H9 (cell line): ENCODE data around the gene MKRN1. TPM values are rescaled to one million over a fixed set of nuclear protein-coding genes. Genes with fewer than 3 reads are reported as not detected.
A peak's percentile ranks its signal among the peaks of the same experiment; 100 is the strongest.

Experiments used
- DNase-seq: peaks from one replicate; pipeline ENCODE4 v3.0.0-alpha.2; 2017
- H2AFZ ChIP-seq: one replicate; pipeline ENCODE4 v1.6.1; 2013; ENCODE audit warnings: mild to moderate bottlenecking, low read length, control low read depth, moderate library complexity
- H2AK5ac ChIP-seq: 2 replicates; pipeline ENCODE4 v1.6.1; 2013; ENCODE audit warnings: low read length, control low read depth, mixed read lengths; ENCODE audit not compliant: insufficient read length
- H2BK120ac ChIP-seq: one replicate; pipeline ENCODE4 v1.6.1; 2013; ENCODE audit warnings: low read depth, mild to moderate bottlenecking, low read length, control low read depth, inconsistent platforms; ENCODE audit not compliant: poor library complexity, severe bottlenecking
- H2BK12ac ChIP-seq: 2 replicates; pipeline ENCODE4 v1.6.1; 2013; ENCODE audit warnings: low read length, control low read depth, mixed read lengths, low read depth; ENCODE audit not compliant: insufficient read length
- H2BK15ac ChIP-seq: 2 replicates; pipeline ENCODE4 v1.6.1; 2013; ENCODE audit warnings: low read depth, low read length, control low read depth
- H2BK20ac ChIP-seq: one replicate; pipeline ENCODE4 v1.6.1; 2013; ENCODE audit warnings: low read depth, mild to moderate bottlenecking, low read length, control low read depth, inconsistent platforms; ENCODE audit not compliant: poor library complexity, severe bottlenecking
- H2BK5ac ChIP-seq: 2 replicates; pipeline ENCODE4 v1.6.1; 2013; ENCODE audit warnings: low read length, control low read depth, mixed read lengths; ENCODE audit not compliant: insufficient read length
- H3K14ac ChIP-seq: 2 replicates; pipeline ENCODE4 v1.6.1; 2013; ENCODE audit warnings: low read length, control low read depth; ENCODE audit not compliant: insufficient read depth
- H3K18ac ChIP-seq: 2 replicates; pipeline ENCODE4 v1.6.1; 2013; ENCODE audit warnings: low read depth, mild to moderate bottlenecking, mixed read lengths, low read length, control low read depth; ENCODE audit not compliant: insufficient read length
- H3K23ac ChIP-seq: 2 replicates; pipeline ENCODE4 v1.6.1; 2013; ENCODE audit warnings: low read length, control low read depth, mixed read lengths, low read depth; ENCODE audit not compliant: insufficient read length
- H3K23me2 ChIP-seq: 2 replicates; pipeline ENCODE4 v1.6.1; 2013; ENCODE audit warnings: low read depth, mild to moderate bottlenecking, mixed read lengths, low read length, control low read depth; ENCODE audit not compliant: insufficient read length, poor library complexity, severe bottlenecking
- H3K27ac ChIP-seq: 2 replicates; pipeline ENCODE4 v1.5.1; 2013; ENCODE audit warnings: low read length, control low read depth, mixed read lengths, low read depth; ENCODE audit not compliant: insufficient read length
- H3K27me3 ChIP-seq: 2 replicates; pipeline ENCODE4 v1.6.1; 2013; ENCODE audit warnings: low read length, control low read depth, inconsistent platforms; ENCODE audit not compliant: insufficient read depth
- H3K4ac ChIP-seq: 2 replicates; pipeline ENCODE4 v1.6.1; 2013; ENCODE audit warnings: low read depth, mild to moderate bottlenecking, control low read depth, inconsistent platforms, low read length, moderate library complexity
- H3K4me1 ChIP-seq: 2 replicates; pipeline ENCODE4 v1.6.1; 2013; ENCODE audit warnings: low read length, control low read depth, inconsistent platforms; ENCODE audit not compliant: insufficient read depth
- H3K4me2 ChIP-seq: 2 replicates; pipeline ENCODE4 v1.6.1; 2013; ENCODE audit warnings: low read length, control low read depth, mixed read lengths; ENCODE audit not compliant: insufficient read length, insufficient read depth
- H3K56ac ChIP-seq: 2 replicates; pipeline ENCODE4 v1.6.1; 2013; ENCODE audit warnings: low read depth, mild to moderate bottlenecking, mixed read lengths, low read length, control low read depth; ENCODE audit not compliant: insufficient read length
- H3K79me1 ChIP-seq: 2 replicates; pipeline ENCODE4 v1.6.1; 2013; ENCODE audit warnings: low read depth, mild to moderate bottlenecking, moderate library complexity, low read length, control low read depth, inconsistent platforms; ENCODE audit not compliant: insufficient read depth, poor library complexity, severe bottlenecking
- H3K79me2 ChIP-seq: 2 replicates; pipeline ENCODE4 v1.6.1; 2013; ENCODE audit warnings: low read length, control low read depth, inconsistent platforms; ENCODE audit not compliant: insufficient read depth
- H3K9ac ChIP-seq: 2 replicates; pipeline ENCODE4 v1.6.1; 2013; ENCODE audit warnings: low read length, control low read depth, mixed read lengths; ENCODE audit not compliant: insufficient read length; ENCODE audit errors: extremely low read depth
- H3K9me3 ChIP-seq: one replicate; pipeline ENCODE4 v1.6.1; 2013; ENCODE audit warnings: low read depth, low read length, inconsistent platforms; ENCODE audit not compliant: control insufficient read depth
- H3T11ph ChIP-seq: one replicate; pipeline ENCODE4 v1.6.1; 2013; ENCODE audit warnings: mild to moderate bottlenecking, low read length, control low read depth, inconsistent platforms
- H4K20me1 ChIP-seq: one replicate; pipeline ENCODE4 v1.6.1; 2013; ENCODE audit not compliant: control insufficient read depth, insufficient read length, insufficient read depth
- H4K5ac ChIP-seq: 2 replicates; pipeline ENCODE4 v1.6.1; 2013; ENCODE audit warnings: low read depth, mild to moderate bottlenecking, mixed read lengths, low read length, control low read depth; ENCODE audit not compliant: insufficient read length
- H4K8ac ChIP-seq: replicated peaks from 2 replicates; pipeline ENCODE4 v1.6.1; 2013; ENCODE audit warnings: low read length, control low read depth, mixed read lengths, low read depth; ENCODE audit not compliant: insufficient read length
- H4K91ac ChIP-seq: 2 replicates; pipeline ENCODE4 v1.6.1; 2013; ENCODE audit warnings: low read depth, mild to moderate bottlenecking, moderate library complexity, mixed read lengths, low read length, control low read depth; ENCODE audit not compliant: insufficient read length
- H3K27ac Mint-ChIP-seq, 3 experiments: 2 replicates in 2 of 3; 3 replicates in 1 of 3; pipeline ENCODE4 v1.8.0; 2020 to 2021; ENCODE audit warnings: mixed read lengths in 3 of 3, mild to moderate bottlenecking in 1 of 3, moderate library complexity in 1 of 3
- H3K27me3 Mint-ChIP-seq: 2 replicates; pipeline ENCODE4 v1.8.0; 2021; ENCODE audit warnings: low read depth, mild to moderate bottlenecking, moderate library complexity, mixed read lengths
- H3K36me3 Mint-ChIP-seq, 3 experiments: 2 replicates in 2 of 3; 3 replicates in 1 of 3; pipeline ENCODE4 v1.8.0; 2020 to 2021; ENCODE audit warnings: low read depth in 3 of 3, mixed read lengths in 3 of 3; ENCODE audit not compliant: insufficient read depth in 1 of 3
- H3K4me1 Mint-ChIP-seq, 2 experiments: 2 replicates each; pipeline ENCODE4 v1.8.0; 2020; ENCODE audit warnings: mixed read lengths in 2 of 2
- H3K4me3 Mint-ChIP-seq, 2 experiments: 2 replicates in 1 of 2; 3 replicates in 1 of 2; pipeline ENCODE4 v1.8.0; 2020 to 2021; ENCODE audit warnings: mild to moderate bottlenecking in 2 of 2, mixed read lengths in 2 of 2, moderate library complexity in 1 of 2
- H3K9me3 Mint-ChIP-seq, 2 experiments: 2 replicates in 1 of 2; 3 replicates in 1 of 2; pipeline ENCODE4 v1.8.0; 2020; ENCODE audit warnings: mild to moderate bottlenecking in 2 of 2, mixed read lengths in 2 of 2, moderate library complexity in 1 of 2
- WGBS: extraction: QIAGEN DNeasy Blood & Tissue Kit; methylation state at CpG from one replicate; pipeline ENCODE4 v1.1.7; 2013; ENCODE audit warnings: missing lambda C conversion rate, low lambda C conversion rate, mixed read lengths; ENCODE audit not compliant: insufficient read length; ENCODE audit errors: extremely low coverage; 5-methylcytosine and 5-hydroxymethylcytosine counted together
- total RNA-seq: library from RNA; stranded (reverse); gene quantifications from 2 replicates; pipeline ENCODE4 v1.2.1, GENCODE V29; 2021
- TF ChIP-seq, protein P1 (sequence below): fragments of 200-600 bp; sonication (generic); conservative IDR thresholded peaks from 3 replicates; pipeline ENCODE4 v1.8.0; 2021; ENCODE audit warnings: antibody characterized with exemption, mild to moderate bottlenecking

The MKRN1 gene
- total RNA-seq, 1 experiment from 2014 or later: 106 TPM

DNA sequence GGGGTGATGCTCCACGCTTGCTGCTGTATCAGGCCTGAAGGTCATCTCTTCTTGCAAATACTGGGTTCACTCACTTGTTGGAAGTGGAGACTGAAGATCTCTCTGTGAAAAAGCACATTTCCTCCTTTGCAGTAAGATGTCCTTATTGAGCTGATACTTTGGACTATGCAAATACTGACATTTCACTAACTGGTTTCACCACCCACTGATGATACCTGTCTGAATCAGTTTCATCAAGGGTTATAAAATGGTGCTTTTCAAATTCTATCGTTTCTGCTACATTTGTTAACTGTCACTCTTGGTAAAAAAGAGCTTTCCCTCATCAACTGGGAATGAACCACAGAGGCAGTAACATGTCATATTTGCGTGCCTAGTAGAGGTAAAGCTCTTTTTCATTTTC lies 39.9 kb downstream of the MKRN1 start:
- no peaks in the 10 kb centered on the region for H3K23me2 ChIP-seq
- Mint-ChIP-seq H3K4me1 (no peaks in the 10 kb centered on the region), H3K4me3 (no peak overlapping the region), H3K9me3 (no peaks in the 10 kb centered on the region), H3K27ac (peak overlapping the region in 1 of 3 experiments; percentile 74; a peak in 1 of 7 replicates), H3K36me3 (no peaks in the 10 kb centered on the region; a peak in 1 of 7 replicates), H3K27me3 (no peaks in the 10 kb centered on the region)
- H4K20me1 ChIP-seq: no peaks in the 10 kb centered on the region
- H3K79me1 ChIP-seq: no peaks in the 10 kb centered on the region
- no peak overlapping the region for H3K18ac ChIP-seq
- H3K9me3 ChIP-seq: no peaks in the 10 kb centered on the region
- H3K79me2 ChIP-seq: no peaks in the 10 kb centered on the region
- no CpG with 5 or more reads among the region's 3 CpGs for WGBS
- no peak overlapping the region for H4K5ac ChIP-seq
- no peak overlapping the region for H3K27ac ChIP-seq
- no peak overlapping the region for H3K14ac ChIP-seq
- no peaks in the 10 kb centered on the region for H3K27me3 ChIP-seq
- H3T11ph ChIP-seq: no peak overlapping the region
- no peak overlapping the region for H2AFZ ChIP-seq
- H2BK12ac ChIP-seq: no peak overlapping the region
- H2BK120ac ChIP-seq: no peak overlapping the region
- no peak overlapping the region for H2BK15ac ChIP-seq
- no peak overlapping the region for H4K8ac ChIP-seq
- H3K23ac ChIP-seq: no peak overlapping the region
- H2BK20ac ChIP-seq: no peak overlapping the region
- no peak overlapping the region for H3K9ac ChIP-seq
- TF ChIP-seq, protein P1, sequence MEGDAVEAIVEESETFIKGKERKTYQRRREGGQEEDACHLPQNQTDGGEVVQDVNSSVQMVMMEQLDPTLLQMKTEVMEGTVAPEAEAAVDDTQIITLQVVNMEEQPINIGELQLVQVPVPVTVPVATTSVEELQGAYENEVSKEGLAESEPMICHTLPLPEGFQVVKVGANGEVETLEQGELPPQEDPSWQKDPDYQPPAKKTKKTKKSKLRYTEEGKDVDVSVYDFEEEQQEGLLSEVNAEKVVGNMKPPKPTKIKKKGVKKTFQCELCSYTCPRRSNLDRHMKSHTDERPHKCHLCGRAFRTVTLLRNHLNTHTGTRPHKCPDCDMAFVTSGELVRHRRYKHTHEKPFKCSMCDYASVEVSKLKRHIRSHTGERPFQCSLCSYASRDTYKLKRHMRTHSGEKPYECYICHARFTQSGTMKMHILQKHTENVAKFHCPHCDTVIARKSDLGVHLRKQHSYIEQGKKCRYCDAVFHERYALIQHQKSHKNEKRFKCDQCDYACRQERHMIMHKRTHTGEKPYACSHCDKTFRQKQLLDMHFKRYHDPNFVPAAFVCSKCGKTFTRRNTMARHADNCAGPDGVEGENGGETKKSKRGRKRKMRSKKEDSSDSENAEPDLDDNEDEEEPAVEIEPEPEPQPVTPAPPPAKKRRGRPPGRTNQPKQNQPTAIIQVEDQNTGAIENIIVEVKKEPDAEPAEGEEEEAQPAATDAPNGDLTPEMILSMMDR: no peak
- H2BK5ac ChIP-seq: no peak overlapping the region
- H3K4me2 ChIP-seq: no peak overlapping the region
- H2AK5ac ChIP-seq: no peak overlapping the region
- H3K4ac ChIP-seq: no peak overlapping the region
- H4K91ac ChIP-seq: no peak overlapping the region
- DNase-seq: no peak
- no peak overlapping the region for H3K56ac ChIP-seq
- H3K4me1 ChIP-seq: no peaks in the 10 kb centered on the region
